Measurements from ENCODE around the gene KMT2E.

DNA sequence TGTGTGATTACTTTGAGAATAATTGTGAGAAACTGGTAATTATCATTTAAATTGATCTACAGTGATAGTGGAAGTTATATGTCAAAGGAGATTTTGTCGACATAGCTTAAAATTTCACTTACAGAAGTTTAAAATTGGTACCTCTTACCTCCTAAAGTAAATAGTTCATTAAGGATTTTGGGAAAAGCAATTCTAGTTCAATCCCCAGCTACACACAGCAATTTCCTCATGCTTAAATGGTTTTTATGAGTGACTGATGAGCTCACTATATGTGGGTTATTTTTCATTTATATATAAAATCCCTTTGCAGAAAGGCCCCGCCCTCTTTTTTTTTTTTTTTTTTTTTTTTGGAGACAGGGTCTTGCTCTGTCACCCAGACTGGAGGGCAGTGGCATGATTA, 12.7 kb downstream of the KMT2E start:
- TF ChIP-seq POLR2A (IDR thresholded peaks at IDR 0.05) = no peak
- TF ChIP-seq, protein P1, sequence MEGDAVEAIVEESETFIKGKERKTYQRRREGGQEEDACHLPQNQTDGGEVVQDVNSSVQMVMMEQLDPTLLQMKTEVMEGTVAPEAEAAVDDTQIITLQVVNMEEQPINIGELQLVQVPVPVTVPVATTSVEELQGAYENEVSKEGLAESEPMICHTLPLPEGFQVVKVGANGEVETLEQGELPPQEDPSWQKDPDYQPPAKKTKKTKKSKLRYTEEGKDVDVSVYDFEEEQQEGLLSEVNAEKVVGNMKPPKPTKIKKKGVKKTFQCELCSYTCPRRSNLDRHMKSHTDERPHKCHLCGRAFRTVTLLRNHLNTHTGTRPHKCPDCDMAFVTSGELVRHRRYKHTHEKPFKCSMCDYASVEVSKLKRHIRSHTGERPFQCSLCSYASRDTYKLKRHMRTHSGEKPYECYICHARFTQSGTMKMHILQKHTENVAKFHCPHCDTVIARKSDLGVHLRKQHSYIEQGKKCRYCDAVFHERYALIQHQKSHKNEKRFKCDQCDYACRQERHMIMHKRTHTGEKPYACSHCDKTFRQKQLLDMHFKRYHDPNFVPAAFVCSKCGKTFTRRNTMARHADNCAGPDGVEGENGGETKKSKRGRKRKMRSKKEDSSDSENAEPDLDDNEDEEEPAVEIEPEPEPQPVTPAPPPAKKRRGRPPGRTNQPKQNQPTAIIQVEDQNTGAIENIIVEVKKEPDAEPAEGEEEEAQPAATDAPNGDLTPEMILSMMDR (IDR thresholded peaks at IDR 0.05) = no peak
